NCI-H69 (cell line): ENCODE measurements around the gene MIA2.
"Not testable (repeated sequence)": the region's sequence is repeated elsewhere in the genome, so short reads cannot be mapped to it uniquely, and the experiment has no call there.

Experiments used
- DNase-seq: peaks from one replicate; lab custom pipeline; 2025; lab: John Stamatoyannopoulos, UW

The MIA2 gene, protein sequence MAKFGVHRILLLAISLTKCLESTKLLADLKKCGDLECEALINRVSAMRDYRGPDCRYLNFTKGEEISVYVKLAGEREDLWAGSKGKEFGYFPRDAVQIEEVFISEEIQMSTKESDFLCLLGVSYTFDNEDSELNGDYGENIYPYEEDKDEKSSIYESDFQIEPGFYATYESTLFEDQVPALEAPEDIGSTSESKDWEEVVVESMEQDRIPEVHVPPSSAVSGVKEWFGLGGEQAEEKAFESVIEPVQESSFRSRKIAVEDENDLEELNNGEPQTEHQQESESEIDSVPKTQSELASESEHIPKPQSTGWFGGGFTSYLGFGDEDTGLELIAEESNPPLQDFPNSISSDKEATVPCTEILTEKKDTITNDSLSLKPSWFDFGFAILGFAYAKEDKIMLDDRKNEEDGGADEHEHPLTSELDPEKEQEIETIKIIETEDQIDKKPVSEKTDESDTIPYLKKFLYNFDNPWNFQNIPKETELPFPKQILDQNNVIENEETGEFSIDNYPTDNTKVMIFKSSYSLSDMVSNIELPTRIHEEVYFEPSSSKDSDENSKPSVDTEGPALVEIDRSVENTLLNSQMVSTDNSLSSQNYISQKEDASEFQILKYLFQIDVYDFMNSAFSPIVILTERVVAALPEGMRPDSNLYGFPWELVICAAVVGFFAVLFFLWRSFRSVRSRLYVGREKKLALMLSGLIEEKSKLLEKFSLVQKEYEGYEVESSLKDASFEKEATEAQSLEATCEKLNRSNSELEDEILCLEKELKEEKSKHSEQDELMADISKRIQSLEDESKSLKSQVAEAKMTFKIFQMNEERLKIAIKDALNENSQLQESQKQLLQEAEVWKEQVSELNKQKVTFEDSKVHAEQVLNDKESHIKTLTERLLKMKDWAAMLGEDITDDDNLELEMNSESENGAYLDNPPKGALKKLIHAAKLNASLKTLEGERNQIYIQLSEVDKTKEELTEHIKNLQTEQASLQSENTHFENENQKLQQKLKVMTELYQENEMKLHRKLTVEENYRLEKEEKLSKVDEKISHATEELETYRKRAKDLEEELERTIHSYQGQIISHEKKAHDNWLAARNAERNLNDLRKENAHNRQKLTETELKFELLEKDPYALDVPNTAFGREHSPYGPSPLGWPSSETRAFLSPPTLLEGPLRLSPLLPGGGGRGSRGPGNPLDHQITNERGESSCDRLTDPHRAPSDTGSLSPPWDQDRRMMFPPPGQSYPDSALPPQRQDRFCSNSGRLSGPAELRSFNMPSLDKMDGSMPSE (N-terminal part only)

DNA sequence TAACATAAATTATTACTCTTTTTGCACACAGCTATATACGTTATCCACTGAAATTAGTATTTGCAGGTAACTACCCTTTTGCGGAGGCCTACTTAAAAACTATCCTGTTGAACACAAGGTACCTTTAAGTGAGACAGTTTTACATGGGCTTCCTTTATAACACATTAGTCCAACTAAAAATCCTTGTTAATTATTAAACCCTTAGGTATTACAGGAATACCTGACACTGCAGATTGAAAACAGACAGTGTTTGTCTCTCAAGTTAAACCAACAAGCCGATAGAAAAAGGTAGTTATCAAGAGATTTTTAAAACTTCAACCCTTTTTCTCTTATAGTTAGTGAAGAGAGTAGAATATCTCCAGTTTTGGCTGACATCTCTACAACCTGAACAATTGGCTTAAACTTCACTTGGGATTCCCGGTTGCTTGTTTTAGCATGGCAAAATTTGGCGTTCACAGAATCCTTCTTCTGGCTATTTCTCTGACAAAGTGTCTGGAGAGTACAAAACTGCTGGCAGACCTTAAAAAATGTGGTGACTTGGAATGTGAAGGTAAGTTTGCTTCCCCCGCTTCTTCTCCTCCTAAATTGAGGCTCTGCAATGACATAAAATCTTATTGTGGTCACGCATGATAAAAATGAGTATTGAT, at the start of gene MIA2:
Gene MIA2 (plus strand): TSS at position 236 of the 647 bp plus-strand sequence. CDS start 200 bp downstream, at position 436.
- DNase-seq: no peak

DNA sequence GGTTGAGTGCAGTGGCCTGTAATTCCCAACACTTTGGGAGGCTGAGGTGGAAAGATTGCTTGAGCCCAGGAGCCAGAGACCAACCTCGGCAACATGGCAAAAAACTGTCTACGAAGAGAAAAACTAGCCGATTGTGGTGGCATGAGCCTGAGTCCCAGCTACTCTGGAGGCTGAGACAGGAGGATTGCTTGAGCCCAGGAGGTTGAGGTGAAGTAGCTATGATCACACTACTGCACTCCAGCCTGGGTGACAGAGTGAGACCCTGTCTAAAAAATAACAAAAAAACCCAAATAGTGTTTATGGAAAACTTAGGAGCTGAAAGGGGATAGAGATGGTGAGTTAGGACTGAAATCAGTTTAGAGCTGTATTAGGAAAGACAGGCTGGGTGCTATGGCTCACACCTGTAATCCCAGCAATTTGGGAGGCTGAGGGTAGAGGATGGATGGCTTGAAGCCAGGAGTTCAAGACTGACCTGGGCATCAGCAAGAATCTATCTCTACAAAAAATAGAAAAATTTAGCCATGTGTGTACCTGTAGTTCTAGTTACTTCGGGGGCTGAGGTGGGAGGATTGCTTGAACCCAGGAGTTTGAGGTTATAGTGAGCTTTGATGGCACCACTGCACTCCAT, 49.0 kb upstream of the MIA2 start:
- peak; percentile 27 for DNase-seq

DNA sequence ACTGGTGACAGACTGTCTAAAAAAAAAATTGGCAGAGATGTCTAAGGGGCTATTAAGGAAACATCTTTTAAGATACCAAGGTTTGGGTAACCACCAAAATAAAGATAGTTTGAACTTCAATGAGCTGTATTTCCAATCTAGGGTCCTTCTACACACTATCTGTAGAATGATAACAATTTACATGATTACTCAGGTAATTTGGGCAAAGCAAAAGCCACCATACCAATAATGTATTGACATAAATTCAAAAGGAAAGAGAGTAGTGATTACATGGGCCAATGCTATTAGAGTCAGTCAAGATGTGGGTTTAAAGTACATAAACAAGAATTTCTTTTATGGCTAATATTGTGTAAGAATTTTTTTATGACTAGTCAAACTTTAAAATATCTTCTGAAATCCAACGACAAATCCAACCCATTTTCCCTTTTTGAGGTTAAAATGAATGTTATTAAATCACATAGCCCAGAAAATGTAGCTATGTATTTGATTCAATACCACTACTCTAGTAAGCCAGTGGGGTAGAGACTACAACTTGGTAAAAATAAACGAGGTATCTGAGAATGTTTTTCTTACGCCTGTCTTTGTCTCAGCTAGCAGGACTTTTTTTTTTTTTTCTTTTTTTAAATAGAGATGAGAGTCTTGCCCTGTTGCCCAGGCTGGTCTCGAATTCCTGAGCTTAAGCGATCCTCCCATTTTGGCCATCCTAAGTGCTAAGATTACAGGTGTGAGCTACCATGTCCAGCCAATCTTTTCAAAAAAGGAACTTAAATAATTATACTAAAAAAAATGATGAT, 48.3 kb upstream of the MIA2 start:
- no peak for DNase-seq

DNA sequence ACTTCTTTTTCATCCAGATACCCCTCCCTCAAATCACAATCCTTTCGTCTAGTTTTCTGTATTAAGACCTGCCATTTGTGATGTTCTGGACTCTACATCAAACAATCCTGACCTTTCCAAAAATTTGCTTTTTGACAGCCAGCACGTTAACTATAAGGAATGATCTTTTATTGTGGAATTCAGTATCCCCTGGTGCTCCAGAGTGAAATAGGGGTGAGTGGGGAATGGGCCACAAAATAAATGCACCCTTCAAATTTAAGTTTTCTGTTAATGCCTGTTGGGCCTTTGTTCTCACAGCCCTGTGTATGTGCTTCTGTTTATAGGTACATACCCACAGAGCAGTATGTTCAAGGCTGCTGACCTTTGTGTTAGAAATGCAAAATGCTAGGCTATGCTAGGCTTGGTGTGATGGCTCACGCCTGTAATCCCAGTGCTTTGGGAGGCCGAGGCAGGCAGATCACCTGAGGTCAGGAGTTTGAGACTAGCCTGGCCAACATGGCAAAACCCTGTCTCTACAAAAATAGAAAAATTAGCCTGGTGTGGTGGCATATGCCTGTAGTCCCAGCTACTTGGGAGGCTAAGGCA, 46.7 kb upstream of the MIA2 start:
- DNase-seq: no peak

DNA sequence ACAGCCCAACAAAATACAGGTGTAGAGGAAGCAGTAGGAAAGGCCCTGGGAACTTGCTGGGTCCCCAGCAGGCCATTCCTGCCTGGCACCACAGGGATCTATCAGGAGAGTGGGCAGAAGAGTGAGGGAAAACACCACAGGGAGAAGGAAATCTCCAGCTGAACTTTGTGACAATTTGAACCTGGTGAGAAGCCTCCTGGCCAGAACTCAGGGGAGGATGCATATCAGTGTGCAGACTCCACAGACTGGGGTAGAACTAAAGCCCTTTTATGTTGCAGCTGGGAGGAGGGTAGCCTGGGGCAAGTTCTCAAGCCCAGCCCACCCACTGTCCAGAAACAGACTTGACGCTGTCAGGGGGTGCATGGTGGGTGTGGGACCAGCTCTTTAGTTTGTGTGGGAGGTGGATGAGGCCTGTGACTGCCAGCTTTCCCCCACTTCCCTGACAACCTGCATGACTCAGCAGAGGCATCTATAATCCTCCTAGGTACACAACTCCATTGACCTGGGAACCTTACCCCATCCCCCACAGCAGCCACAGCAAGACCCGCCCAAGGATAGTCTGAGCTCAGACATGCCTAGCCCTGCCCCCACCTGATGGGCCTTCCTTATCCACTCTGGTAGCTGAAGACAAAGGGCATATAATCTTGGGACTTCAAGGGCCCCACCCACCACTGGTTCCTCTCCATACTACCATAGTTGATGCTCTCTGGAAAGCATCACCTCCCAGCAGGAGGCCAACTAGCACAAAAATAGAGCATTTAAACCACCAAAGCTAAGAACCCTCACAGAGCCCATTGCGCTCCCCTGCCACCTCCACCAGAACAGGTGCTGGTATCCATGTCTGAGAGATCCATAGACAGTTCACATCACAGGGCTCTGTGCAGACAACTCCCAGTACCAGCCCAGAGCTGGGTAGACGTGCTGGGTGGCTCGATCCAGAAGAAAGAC, 29.8 kb upstream of the MIA2 start:
- peak; percentile 39 for DNase-seq

DNA sequence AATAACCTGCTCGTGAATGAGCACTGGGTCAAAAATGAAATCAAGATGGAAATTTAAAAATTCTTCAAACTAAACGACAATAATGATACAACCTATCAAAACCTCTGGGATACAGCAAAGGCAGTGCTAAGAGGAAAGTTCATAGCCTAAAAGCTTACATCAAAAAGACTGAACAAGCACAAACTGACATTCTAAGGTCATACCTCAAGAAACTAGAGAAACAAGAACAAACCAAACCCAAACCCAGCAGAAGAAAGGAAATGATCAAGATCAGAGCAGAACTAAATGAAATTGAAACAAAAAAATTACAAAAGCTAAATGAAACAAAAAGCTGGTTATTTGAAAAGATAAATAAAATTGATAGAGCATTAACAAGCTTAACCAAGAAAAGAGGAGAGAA, 26.3 kb upstream of the MIA2 start:
- not testable (repeated sequence) for DNase-seq

DNA sequence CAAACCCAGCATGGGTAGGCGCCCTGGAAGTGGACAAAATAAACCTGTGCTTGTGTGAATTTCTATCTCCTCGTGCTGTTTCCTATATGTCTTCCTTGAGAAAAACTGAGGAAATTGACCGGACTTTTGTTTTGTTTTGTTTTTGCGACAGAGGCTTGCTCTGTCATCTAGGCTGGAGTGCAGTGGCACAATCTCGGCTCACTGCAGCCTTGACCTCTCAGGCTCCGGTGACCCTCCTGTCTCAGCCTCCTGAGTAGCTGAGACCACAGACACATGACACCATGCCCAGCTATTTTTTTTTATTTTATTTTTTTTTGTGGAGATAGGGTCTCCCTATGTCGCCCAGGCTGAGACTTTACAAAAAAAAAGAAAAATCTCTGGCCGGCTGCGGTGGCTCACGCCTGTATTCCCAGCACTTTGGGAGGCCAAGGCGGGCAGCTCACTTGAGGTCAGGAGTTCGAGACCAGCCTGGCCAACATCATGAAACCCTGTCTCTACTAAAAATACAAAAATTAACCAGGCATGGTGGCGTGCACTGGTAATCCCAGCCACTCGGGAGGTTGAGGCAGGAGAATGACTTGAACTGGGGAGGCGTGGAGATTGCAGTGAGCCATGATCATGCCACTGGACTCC, 22.5 kb upstream of the MIA2 start:
- DNase-seq: no peak

DNA sequence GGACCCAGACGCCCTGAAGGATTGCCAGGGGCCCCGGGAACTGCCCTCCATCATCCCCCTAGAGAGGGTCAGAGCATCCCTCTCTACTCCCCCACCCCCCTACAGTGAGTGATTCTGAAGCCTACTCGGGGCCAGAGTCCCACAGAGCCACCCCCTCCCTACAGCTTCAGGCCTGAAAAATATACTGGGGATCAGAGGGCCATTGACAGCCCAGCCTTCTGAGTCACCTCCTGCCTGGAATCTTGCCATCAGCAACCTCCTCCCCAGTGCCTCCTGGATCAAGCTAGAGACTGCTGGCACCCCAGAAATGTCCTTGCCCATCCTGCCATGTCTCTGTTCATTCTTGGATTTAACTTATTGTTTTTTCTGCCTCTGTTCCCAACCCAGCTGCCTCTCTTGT, 21.7 kb upstream of the MIA2 start:
- no peak for DNase-seq

DNA sequence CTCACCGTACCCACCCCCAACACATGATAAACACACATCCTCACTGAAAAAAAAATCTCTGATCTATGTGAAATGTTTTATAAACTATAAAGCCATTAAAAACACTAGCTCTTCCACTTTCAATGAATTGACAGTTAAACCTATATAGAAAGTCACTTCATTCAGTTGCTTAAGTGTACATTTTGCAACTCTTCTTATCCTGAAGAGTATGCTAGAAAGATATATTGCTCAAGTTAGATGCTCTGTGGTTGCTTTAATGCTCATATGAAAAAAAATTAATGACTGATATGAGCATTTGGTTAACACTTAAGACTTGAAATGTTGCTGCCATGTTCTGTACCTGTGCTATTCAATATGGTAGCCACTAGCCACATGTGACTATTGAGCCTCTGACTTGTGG, 21.0 kb upstream of the MIA2 start:
- DNase-seq: no peak

DNA sequence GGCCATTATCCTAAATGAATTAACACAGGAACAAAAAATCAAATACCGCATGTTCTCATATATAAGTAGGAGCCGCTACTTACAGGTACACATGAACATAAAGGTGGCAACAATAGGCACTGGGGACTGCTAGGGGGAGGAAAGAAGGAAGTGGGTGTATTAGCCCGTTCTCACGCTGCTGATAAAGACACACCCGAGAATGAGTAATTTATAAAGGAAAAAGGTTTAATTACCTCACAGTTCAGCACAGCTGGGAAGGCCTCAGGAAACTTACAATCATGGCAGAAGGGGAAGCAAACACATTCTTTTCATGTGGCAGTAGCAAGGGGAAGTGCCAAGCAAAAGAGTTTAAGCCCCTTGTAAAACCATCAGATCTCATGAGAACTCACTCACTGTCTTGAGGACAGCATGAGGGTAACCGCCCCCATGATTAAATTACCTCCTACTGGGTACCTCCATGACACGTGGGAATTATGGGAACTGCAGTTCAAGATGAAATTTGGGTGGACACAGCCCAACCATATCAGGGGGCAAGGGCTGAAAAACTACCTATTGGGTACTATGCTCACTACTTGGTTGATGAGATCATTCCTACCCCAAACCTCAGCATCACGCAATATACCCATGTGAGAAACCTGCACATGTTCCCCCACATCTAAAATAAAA, 16.4 kb upstream of the MIA2 start:
- DNase-seq: peak; percentile 31

DNA sequence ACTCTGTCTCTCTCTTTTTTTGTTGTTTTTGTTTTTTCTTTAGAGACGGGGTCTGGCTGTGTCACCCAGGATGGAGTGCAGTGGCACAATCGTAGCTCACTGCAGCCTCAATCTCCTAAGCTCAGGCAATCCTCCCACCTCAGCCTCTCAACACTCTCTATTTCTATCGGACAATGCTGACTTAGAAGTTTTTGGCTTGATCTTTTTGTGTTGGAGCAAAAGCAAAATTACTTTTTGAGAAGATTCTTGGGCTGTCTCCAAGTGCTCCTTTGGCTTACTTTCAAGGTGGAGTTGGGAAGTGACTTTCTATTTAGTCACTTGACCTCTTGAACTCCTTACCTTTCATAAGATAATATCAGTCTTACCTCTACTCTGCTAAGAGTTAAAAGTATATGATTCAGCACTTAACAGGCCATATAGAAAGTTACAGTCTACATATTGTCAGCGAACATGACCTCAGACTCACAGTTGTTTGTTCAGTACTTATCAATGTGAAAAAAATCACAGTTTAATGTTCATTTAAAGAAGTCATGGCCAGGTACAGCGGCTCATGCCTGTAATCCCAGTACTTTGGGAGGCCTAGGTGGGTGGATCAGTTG, 15.4 kb upstream of the MIA2 start:
- DNase-seq: no peak

DNA sequence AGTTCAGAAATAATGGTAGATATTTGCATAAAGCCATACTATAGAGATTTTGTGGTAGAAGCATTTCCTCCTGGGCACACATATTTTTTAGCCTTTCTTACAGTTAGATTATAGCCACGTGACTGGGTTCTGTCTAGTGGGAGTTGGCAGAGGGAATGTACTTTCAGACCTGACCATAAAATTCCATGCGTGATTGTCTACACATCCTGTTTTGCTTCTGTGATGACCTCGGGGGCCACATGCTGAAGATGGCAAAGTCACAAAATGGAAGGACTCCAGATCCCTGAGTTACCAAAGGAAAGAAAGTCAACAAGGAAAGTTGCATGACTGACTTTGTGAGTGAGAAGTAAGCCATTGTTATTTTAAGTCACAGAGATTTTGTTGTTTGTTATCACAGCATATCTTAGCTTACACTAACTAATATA, 14.6 kb upstream of the MIA2 start:
- no peak for DNase-seq

DNA sequence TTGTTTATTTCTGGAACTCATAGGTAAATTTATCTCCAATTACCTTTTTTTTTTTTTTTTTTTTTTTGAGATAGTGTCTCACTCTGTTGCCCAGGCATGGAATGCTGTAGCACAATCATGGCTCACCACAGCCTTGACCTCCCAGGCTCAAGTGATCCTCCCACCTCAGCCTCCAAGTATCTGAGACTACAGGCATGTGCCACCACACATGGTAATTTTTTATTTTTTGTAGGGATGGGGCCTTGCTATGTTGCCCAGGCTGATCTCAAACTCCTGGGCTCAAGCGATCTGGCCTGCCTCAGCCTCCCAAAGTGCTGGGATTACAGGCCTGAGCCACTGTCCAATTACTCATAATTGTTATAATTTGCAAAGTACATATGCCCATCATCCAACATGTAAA, 13.2 kb upstream of the MIA2 start:
- DNase-seq: not testable (repeated sequence)

DNA sequence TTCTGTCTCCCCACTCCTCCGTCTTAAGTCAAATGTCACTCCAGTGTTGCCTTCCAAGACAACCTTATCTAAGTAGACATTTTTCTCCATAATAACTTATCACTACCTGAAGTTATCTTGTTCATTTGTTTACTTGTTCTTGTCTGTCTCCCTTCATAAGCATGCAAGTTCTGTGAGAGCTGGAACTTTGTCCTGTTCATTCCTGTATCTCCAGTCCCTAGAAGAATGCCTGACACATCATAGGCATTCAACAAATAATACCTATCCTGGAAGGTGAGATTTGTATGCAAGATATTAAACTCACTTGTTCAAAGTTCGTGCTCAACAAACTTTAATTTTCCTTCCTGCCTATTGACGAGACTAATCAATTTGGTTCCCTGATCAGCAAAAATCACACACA, 5.7 kb upstream of the MIA2 start:
- no peak for DNase-seq

DNA sequence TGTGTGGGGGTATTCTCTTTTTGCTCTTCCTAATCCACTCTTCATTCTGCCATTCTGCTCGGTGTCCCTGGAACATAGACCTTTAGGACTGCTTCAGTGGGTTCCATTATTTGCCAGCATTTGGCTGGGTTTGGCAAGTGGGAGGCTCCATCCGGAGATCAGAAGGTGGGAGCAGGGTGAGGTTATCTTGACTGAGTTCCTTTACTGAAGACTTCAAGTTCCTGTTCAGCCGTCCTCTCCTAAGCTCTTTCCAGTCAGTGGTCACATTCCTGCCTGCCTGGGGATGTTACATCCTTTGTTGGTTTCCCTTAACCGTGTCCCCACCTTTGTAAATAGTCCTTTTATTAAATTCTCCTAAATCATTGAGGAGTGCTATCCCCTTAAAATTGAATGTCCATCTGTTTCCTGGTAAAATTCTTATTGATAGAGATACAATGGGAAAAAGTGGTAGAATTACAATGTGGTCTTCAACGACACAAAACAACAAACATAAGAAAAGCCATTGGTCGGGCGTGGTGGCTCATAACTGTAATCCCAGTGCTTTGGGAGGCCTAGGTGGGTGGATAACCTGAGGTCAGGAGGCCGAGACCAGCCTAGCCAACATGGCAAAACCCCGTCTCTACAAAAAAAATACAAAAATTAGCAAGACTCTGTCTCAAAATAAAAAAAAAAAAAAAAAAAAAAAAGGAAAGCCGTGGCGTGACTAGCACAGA, 5.0 kb upstream of the MIA2 start:
- DNase-seq: no peak

DNA sequence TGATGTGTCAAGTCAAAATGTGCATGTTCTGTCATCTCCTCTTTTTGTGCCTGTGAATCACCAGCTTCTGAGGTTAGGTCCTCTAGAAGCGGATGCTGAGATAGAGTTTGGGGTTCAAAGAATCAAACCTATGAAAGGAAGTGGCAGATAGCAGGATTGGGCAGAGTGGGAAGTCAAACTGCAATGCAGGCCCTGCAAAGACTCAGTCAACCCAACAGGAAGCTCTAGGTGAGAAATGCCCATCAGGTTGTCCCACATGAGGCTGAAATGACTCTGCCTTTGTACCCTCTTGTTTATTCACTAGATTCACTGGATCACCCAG, 4.5 kb upstream of the MIA2 start:
- DNase-seq: no peak

DNA sequence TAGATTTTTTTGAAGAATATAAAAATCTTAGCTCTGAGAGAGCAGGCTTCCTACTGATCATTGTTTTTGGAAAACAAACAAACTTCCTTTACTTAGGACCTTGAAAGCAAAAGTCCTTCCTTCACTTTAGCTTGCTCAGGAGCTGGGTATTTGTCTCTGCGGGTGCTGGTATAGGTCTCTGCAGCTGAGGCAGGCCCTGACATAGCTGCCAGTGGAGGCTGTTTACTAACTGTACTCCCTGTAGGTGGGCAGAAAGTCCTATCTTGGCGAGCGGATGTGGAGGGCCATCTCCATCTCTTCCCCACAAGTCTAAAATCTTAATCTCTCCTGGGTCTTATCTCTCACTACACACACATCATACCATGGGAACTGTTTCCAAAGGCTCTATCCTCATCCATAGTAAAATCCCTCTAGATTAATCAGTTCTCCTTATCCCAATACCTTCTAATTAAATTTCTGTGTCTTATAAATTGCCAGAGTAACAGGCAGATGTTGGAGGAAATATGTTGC, 4.1 kb upstream of the MIA2 start:
- DNase-seq: no peak
